ENCODE data around the gene ITSN2.
"Not testable (repeated sequence)": the region's sequence is repeated elsewhere in the genome, so short reads cannot be mapped to it uniquely, and the experiment has no call there.

ITSN2 gene

GRCh38 chr2:24210106-24210455 lies 150.3 kb downstream of the ITSN2 start:
- no peak for DNase-seq

GRCh38 chr2:24209389-24210105 lies 150.8 kb downstream of the ITSN2 start:
- no peak for DNase-seq

- no peak for DNase-seq
These were observed 151.8 kb downstream of the ITSN2 start for GRCh38 chr2:24208490-24208889.

- no peak for DNase-seq
These were observed 153.0 kb downstream of the ITSN2 start for GRCh38 chr2:24207359-24207758.

- no peak for DNase-seq
These were observed 153.6 kb downstream of the ITSN2 start for GRCh38 chr2:24206714-24207113.

- DNase-seq = no peak
These were observed 154.1 kb downstream of the ITSN2 start for GRCh38 chr2:24206242-24206641.

- no peak for DNase-seq
These were observed 155.2 kb downstream of the ITSN2 start for GRCh38 chr2:24205131-24205530.

- no peak for DNase-seq
These were observed 155.8 kb downstream of the ITSN2 start for GRCh38 chr2:24204505-24204904.

GRCh38 chr2:24203787-24204150 lies 156.6 kb downstream of the ITSN2 start:
- no peak for DNase-seq

- no peak for DNase-seq
These were observed 157.1 kb downstream of the ITSN2 start for GRCh38 chr2:24203029-24203786.

GRCh38 chr2:24200799-24201198 lies 159.5 kb downstream of the ITSN2 start:
- no peak for DNase-seq

GRCh38 chr2:24199968-24200590 lies 160.3 kb downstream of the ITSN2 start:
- DNase-seq = no peak

- DNase-seq = not testable (repeated sequence)
These were observed 163.1 kb downstream of the ITSN2 start for GRCh38 chr2:24197213-24197612.

- no peak for DNase-seq
These were observed 168.5 kb downstream of the ITSN2 start for GRCh38 chr2:24191848-24192247.

- DNase-seq = no peak
These were observed 169.2 kb downstream of the ITSN2 start for GRCh38 chr2:24191156-24191555.

- DNase-seq = no peak
These were observed 169.8 kb downstream of the ITSN2 start for GRCh38 chr2:24190503-24190902.

GRCh38 chr2:24189551-24189950 lies 170.8 kb downstream of the ITSN2 start:
- no peak for DNase-seq

GRCh38 chr2:24183366-24184069 lies 176.8 kb downstream of the ITSN2 start:
- DNase-seq = no peak

GRCh38 chr2:24182507-24182906 lies 177.8 kb downstream of the ITSN2 start:
- no peak for DNase-seq

- no peak for DNase-seq
These were observed 178.5 kb downstream of the ITSN2 start for GRCh38 chr2:24181849-24182248.

GRCh38 chr2:24179683-24180082 lies 180.7 kb downstream of the ITSN2 start:
- no peak for DNase-seq

GRCh38 chr2:24176326-24176725 lies 184.0 kb downstream of the ITSN2 start:
- DNase-seq = no peak

GRCh38 chr2:24175631-24176187 lies 184.6 kb downstream of the ITSN2 start:
- no peak for DNase-seq

Data from CD4-positive, alpha-beta T cell treated with Interleukin-4 for 4 hours (primary cell).